Measurements from ENCODE around the gene PPAT. TPM values are rescaled to one million over a fixed set of nuclear protein-coding genes. Genes with fewer than 3 reads are reported as not detected.

The PPAT gene
- total RNA-seq, 1 experiment from 2014 or later, result 40.6 TPM

Other genes with a start within 250 kb of the PPAT start
- 8.4 and 9.6 TPM in 2 replicates for gene AASDH, start 48.1 kb downstream of the PPAT start, total RNA-seq (2014; rRNA removed; shearing (Covaris generic))
- 76.2 and 106 TPM in 2 replicates for gene PAICS, start 645 bp upstream of the PPAT start, total RNA-seq (2014; rRNA removed; shearing (Covaris generic))
- gene SRP72, start 32.0 kb upstream of the PPAT start, total RNA-seq (2014; rRNA removed; shearing (Covaris generic)), result 90.3 and 111 TPM in 2 replicates
- 2.5 and 3.1 TPM in 2 replicates for gene ARL9, start 70.2 kb upstream of the PPAT start, total RNA-seq (2014; rRNA removed; shearing (Covaris generic))
- gene HOPX, start 245.7 kb upstream of the PPAT start, total RNA-seq (2014; rRNA removed; shearing (Covaris generic)), result 4.3 and 5.5 TPM in 2 replicates